ENCODE measurements around the gene ITPK1.

- TF ChIP-seq POLR2AphosphoS5 (IDR thresholded peaks at IDR 0.05; ENCODE audit: low read length), result no peak
- TF ChIP-seq ZNF274 (IDR thresholded peaks at IDR 0.05; ENCODE audit: insufficient read depth, insufficient read length), result no peak
- TF ChIP-seq POLR2A (IDR thresholded peaks at IDR 0.05; ENCODE audit: low read depth, low read length), result no peak
- TF ChIP-seq NFYA (IDR thresholded peaks at IDR 0.05; ENCODE audit: borderline replicate concordance, low read depth, low read length), result no peak
- no peak for TF ChIP-seq EP300 (IDR thresholded peaks at IDR 0.05; ENCODE audit: borderline replicate concordance in 1 of 2, control insufficient read depth in 1 of 2, low read depth in 2 of 2, low read length in 2 of 2)
- TF ChIP-seq MYC (IDR thresholded peaks at IDR 0.05; ENCODE audit: insufficient read depth, insufficient read length, insufficient replicate concordance, low read length, severe bottlenecking), result no peak
- peak; percentile 51 to 64 (median 62) for TF ChIP-seq CTCF (IDR thresholded peaks at IDR 0.05 in 2 of 3, conservative IDR thresholded peaks at IDR 0.05 in 1 of 3; ENCODE audit: control insufficient read depth in 2 of 3, extremely low read depth in 1 of 3, insufficient read depth in 1 of 3, low read depth in 3 of 3, low read length in 3 of 3)
- no peak for TF ChIP-seq CEBPZ (IDR thresholded peaks at IDR 0.05; ENCODE audit: low read depth, low read length)
- TF ChIP-seq CHD4 (IDR thresholded peaks at IDR 0.05), result no peak
- no peak for TF ChIP-seq CHD2 (IDR thresholded peaks at IDR 0.05; ENCODE audit: borderline replicate concordance, low read depth, low read length)
- no peak for TF ChIP-seq ZZZ3 (IDR thresholded peaks at IDR 0.05; ENCODE audit: control insufficient read depth, insufficient read length, low read depth)
Measured at GRCh38 chr14:93132472-93133065, 16.8 kb upstream of the ITPK1 start.

Measured in GM12878 (cell line).